ENCODE data around the gene MAGI3.

DNA sequence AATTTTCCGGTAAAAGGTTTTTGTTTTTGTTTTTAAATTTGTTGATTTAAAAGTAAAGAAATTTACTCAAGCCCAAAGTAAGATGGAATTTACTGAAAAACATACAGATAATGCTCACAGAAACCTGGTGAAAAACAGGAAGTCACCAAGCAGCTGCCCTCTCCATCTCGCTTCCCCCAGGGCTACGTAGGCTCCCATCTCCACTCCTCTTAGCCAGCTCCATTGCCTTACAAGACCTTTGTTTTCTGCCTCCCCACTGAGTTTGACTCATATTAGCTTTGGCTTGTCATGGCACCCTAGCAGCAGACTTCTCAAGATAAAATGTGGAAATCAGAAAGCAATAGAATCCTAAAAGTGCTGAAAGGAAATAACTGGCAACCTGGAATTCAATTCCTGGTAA, 311.1 kb downstream of the MAGI3 start:
- no peak for TF ChIP-seq POLR2A (IDR thresholded peaks at IDR 0.05; ENCODE audit: low read length)
- no peak for TF ChIP-seq GATA1 (IDR thresholded peaks at IDR 0.05; ENCODE audit: low read depth, low read length)

Measured in erythroblast (primary cell).